A549 treated with Hydrocortisone at 1 μM for 4 hours (cell line): ENCODE results near the gene PDE4D. TPM values are rescaled to one million over a fixed set of nuclear protein-coding genes. Genes with fewer than 3 reads are reported as not detected.

Source experiments
- total RNA-seq: library from RNA; stranded (reverse); fragments of 200-300 nt; extraction: Qiagen RNA extraction; gene quantifications from 5 replicates; pipeline ENCODE4 v1.2.3, GENCODE V29; 2022

PDE4D gene
- total RNA-seq, result 37.6 to 63.2 TPM (median 55.5 TPM) in 5 replicates

GRCh38 chr5:59893429-59894227 lies at the start of gene PDE4D:
Gene PDE4D, minus strand, starts transcription at chr5:59893726.

